Epithelial cell of prostate (primary cell): ENCODE measurements around the gene POU2F3.
"Not testable (repeated sequence)": the region's sequence is repeated elsewhere in the genome, so short reads cannot be mapped to it uniquely, and the experiment has no call there.

Source experiments
- DNase-seq: peaks from one replicate; pipeline ENCODE4 v3.0.0-alpha.2; 2011; ENCODE audit warnings: low read depth, low spot score
- H3K27ac ChIP-seq: fragments of 450-650 bp; 2 replicates; pipeline ENCODE4 v1.5.1; 2017; ENCODE audit warnings: mild to moderate bottlenecking

The POU2F3 gene

DNA sequence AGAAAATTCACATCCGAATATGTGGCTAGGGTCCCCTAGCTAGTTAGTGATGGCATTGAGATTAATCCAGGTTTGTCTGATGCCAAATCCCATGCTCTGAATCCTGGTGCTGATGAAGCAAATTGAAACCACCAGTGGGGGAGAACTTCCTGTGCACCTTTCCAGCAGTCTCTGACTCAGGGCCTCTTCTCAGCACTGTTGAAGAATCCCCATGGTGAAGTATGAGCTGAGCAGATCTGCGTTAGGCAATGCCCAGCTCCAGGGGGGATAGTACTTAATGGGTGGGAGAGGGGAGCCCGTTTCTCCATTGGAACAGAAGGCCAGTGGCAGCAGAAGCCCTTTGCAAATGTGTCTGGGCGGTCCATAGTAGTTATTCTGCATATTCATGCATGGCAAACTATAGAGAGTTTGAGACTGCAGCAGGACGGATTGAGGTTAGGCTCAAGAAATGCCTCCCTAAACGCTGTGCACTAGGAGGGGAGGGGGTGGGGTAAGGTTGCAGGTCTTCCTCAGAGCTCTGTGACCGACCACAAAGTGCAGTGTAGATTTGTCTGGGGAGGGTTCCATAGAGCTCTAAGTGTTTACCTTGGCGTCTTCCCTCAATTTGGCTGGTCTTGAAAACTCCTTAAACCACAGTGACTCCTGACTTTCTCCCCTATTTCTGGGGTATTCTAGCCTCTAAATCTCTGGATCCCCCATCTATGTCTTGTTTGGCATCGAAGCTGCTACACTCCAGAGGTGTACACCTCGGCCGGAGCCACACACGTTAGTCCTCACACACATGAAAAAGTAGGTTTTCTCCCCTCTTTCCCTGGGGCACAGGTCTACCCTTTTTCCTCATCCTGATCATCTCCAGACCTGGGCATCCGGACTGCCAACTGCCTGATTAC is 4.8 kb downstream of the POU2F3 start:
- DNase-seq: no peak
- no peak overlapping the region for H3K27ac ChIP-seq

DNA sequence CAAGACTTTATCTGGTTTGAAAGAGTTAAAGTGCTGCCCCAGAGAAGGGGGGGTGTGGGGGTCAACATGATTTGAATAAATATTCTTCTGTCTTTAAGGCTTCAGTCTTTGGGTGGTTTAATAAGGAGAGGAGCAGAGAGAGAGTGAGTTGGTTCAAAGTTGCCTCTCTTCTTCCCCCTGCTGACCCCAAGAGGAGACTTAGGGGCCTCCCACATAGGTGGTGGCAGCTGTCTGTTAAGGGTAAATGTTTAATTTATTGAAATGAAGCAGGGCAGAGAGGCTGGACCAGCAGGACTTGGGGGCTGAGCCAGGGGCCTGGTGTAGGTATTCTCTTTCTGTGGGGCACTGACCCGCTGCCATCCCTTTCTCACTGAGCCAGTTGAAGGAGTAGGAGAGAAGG is 5.5 kb downstream of the POU2F3 start:
- no peak overlapping the region for H3K27ac ChIP-seq
- no peak for DNase-seq

DNA sequence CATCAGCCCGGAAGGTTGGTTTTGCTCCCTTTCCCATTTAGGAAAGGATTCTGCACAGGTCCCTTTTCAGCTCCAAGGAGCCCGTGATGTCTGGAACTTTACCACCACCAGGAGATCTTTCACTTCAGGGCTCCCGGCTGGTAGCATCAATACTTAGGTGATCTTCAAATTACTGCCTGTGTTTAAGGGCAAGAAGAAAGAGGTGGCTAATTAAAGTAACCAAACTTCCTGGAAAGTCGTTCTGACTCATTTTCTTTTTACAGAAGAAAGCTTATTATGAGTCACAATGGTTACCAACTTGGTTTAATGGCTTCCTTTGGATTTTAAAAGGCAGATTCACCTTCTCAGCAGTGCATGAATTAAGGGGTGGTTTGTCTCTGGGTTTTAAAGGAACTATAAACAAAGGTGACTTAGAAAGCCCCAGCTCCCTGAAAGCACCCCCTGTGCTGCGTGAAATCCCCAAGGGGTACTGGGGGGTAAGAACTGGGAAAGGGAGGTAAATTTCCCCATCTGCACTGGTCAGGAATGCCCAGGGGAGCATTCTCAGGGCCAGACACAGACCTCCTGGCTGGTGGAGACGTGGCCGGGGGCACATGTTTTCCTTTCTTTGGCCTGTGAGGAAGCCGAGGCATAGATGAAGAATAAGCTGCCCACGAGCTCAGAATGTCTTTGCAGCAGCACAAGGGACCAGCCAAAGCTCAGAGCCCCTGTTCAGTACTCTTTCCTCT is 8.8 kb downstream of the POU2F3 start:
- peak; percentile 39 for DNase-seq

DNA sequence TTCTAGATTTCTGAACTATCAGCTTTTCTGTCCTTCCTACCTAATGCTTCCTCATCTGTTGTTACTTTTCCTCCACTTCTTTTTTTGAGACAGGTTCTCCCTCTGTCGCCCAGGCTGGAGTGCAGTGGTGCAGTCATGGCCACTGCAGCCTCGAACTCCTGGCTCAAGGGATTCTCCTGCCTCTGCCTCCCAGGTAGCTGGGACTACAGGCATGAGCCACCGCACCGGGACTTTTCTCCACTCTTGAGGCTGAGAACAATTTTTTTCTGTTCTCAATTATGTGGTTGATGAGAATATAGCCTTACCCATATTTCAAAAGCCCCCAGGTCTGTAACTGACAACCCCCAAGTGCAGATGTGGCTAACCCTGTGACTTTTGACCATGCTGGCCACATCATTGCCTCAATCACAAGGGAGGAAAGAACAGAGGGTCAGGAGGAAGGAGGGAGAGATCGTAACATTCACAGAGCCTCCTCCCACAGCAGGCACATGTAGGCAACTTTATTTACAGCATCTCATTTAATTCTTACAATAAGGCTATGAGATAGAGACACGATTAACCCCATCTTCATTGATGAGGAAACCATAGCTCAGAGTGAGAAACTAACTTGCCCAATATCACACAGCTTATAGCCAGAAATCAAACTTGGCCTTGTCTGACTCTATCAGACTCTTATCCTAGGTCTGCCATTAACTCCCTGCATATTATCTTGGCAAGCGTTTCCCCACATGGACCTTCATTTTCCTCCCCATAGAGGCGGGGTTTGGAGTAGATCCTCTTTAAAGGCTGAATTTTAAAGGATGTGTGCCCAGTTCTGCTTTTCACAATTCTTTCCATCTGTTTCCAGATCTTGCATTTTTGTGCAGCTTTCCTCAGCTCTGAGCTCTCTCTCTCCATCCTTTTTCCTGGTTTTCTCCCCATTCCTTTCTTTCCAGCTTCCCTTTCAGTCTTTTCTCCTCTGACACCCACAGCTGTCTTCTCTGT is 9.6 kb downstream of the POU2F3 start:
- H3K27ac ChIP-seq: no peak overlapping the region
- no peak for DNase-seq

More for the DNA sequence above, 8.8 kb downstream of the POU2F3 start:
- no peak overlapping the region for H3K27ac ChIP-seq

DNA sequence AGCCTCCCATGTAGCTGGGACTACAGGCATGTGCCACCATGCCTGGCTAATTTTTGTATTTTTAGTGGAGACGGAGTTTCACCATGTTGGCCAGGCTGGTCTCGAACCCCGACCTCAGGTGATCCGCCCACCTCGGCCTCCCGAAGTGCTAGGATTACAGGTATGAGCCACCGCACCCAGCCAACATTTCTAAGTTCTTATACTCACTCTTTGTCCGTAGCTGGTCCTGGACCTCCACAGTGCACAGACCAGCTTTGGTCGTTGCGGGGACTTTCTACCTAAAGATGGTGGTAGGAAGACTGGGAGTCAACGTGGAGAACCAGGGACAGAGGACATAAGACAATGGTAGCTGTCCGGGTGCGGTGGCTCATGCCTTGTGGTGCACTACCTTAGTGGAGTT is 13.4 kb downstream of the POU2F3 start:
- H3K27ac ChIP-seq, DNase-seq: not testable (repeated sequence)

DNA sequence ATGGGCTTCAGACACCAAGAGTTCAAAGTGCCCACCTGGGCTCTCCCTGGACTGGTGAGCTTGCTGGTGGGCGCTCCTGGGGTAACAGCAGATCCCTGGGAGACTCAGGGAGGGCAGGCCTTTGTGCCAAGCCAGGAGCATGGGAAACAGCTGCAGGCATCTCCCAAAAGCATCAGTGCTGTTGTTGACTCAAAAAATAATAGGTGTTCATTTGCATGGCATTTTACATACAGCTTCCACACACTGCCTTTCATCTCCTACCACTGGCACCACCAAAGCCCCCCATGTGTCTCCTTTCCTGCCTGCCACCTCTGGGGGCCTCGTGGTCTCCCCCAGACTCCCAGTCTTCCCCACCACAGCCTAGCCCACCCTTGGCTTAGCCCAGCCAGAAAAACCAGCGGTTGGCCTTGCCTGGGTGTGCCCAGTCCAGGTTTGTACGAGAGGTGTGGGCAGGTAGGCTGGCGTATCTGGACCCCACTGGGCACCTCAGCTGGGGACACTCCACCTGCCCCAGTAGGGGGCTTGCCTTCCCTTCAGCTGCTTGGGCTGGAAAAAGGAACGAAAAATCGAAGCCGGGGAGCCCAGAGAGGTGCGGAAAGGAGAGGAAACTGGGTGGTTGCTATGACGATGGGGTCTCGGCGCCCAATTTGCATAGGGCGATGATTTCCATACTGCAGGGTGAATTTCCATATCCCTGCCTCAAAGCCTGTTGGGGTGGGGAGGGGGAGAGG is 15.0 kb downstream of the POU2F3 start:
- H3K27ac ChIP-seq: no peak overlapping the region
- DNase-seq: no peak

DNA sequence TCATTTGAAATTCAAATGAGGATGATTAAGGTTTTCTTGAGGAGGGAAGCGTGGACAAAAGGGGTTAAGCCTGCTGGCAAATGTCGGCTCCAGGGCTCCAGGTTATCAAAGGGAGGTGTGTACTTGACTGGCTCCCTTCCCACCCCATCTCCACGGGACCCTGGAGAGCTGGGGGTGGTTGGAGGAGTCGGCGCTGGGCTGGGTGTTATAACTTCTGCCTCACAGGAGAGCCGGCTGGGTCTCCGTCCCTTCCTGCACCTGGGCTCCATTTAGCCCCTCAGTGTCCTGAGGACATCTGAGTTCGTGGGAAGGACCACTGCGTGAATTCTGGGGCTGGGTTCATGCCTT is 15.6 kb downstream of the POU2F3 start:
- no peak overlapping the region for H3K27ac ChIP-seq
- DNase-seq: no peak

DNA sequence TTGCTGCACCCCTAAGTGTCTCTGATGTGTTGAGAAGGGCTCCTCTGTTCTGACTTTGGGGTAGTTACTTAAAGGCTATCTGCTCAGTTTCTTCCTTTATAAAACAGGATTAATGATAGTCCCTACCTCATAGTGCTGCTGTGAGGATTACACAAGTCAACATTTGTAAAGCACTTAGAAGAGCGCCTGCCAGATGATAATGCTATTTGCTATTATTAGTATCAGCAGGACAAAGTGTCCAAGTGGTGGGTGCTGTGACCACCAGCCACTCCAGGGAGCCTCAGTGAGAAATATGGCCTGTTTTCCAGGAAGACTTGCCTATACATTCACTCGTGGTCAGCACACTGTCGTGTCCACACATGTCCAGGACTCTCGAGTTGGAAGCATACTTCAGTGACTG is 16.2 kb downstream of the POU2F3 start:
- no peak overlapping the region for H3K27ac ChIP-seq
- no peak for DNase-seq

DNA sequence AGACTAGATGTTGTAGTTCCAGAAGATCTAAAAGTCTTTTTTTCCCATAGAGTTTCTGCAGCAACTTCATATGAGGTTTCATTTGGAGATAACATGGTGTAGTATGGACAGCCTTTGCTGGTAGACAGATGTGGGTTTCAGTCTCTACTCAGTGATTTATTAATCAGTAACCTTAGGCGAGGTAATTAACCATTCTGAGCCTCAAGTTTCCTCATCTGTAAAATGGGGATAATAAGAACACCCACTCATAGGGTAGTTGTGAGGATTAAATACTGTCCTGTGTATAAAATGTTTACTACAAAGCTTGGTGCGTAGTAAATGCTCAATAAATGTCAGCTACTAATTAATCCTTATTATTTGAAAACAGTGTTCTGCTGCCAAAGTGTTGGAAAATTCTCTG is 16.8 kb downstream of the POU2F3 start:
- H3K27ac ChIP-seq: no peak overlapping the region
- DNase-seq: no peak

DNA sequence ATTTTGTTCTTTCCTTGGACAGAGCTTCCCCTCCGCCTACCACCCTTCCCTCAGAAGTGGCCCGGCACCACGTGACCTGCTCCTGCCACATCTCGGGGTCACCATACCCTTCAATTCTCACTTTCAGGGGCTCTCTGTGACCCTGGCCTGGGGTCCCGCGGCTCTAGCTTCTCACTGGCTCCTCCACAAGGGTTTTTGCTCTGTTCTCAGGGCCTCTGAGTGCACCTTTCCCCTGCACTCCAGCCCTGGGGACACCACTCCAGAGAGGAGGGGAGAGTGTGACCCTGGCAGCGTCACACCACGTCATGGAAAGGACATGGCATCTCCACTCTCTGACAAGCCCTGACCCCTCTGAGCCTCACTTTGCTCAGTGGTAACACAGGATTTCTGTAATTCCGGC is 17.4 kb downstream of the POU2F3 start:
- no peak overlapping the region for H3K27ac ChIP-seq
- no peak for DNase-seq

DNA sequence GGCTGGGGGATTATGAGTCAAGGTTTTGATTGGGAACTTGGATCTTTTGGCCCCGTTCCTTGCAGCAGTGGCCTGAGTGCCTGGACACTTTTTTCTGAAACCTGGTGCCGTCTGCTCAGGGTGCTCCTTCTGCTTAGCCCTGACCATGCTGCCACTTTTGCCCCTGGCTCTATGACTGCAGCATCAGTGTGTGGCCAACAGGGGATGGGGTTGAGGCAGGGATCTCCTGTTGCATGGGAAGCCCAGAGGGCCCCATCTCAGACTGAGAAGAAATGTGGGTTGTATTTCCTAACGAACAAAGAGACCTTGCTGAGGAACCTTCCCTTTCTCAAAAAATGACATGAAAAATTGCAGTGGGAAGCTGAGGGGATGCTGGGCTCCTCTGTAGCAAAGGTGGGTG is 18.7 kb downstream of the POU2F3 start:
- DNase-seq: no peak
- H3K27ac ChIP-seq: no peak overlapping the region

DNA sequence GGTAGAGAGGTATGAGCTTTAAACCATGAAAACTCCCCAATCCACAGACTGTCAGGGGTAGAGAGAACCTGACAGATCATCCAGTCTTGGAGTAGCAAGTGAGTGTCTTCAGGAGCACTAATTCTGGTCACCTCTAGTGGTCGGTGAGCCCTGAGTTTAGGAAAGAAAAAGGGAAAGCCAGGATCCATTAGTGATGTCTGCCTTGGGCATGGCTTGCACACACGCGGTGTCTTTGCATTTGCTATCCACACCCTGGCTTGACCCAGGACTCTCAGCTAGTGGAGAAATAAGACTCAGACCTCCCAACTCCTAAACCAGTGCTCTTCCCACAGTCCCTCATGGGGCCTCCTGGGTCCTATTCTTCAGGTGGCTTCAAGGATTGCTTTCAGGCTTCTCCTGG is 19.3 kb downstream of the POU2F3 start:
- H3K27ac ChIP-seq: no peak overlapping the region
- no peak for DNase-seq

DNA sequence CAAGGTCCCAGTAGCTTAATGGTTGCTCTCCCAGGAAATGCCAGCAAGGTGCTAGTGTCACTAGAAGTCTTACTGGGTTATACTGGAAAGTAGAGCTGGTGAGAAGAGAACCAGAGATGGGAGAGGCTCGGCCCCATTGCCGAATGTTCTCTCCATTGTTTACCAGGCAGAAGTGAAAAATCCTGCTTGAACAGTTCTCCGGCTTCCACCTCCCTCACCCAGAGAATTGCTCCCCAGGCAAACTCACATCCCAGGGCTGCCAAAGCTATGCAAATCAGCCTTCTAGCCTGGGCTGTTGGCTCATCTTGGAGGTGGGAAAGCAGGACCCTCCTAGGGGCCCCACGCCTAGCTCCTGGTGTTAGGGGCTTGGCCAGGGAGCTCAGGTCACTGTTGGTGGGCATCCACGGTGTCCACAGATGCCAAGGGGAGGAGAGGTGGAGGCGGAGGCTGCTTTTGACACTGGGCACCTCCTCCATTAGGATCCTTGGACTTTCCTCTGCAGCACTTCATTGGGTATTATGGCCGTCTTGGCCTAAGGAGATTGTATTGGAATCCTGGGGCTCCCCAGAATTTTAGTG is 20.1 kb downstream of the POU2F3 start:
- no peak for DNase-seq
- H3K27ac ChIP-seq: no peak overlapping the region

DNA sequence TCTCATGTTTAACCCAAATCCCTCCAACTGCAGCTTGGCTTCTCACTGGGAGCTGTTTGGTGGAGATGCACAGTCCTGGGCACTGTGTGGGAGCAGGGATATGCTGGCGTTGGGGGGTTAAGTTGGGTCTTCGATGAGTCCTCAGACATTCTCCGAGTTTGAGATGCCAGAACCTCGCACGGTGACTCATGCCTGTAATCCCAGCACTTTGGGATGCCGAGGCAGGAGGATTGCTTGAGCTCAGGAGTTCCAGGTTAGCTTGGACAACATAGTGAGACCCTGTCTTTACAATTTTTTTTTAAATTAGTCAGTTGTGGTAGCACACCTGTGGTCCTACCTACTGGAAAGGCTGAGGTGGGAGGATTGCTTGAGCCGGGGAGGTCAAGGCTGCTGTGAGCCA is 20.7 kb downstream of the POU2F3 start:
- no peak for DNase-seq
- H3K27ac ChIP-seq: no peak overlapping the region

DNA sequence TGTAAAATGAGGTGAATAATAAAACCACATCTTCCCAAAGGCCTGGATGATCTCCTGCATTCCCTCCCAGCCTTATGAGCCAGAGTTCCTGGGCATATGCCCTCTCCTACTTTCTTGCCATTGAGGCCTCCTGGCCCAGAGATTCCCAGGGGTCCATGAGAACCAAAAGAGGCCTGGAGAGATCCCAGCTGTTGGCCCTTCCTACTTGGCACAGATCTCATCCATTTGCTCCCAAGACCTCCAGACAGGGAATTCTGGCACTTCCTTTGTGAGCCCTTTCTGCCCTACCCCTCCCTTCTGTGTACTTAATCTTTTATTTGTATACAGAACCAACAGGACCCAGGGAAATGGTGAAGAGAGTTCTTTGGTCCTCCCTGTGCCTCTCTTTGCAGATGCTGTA is 21.4 kb downstream of the POU2F3 start:
- DNase-seq: no peak
- no peak overlapping the region for H3K27ac ChIP-seq

DNA sequence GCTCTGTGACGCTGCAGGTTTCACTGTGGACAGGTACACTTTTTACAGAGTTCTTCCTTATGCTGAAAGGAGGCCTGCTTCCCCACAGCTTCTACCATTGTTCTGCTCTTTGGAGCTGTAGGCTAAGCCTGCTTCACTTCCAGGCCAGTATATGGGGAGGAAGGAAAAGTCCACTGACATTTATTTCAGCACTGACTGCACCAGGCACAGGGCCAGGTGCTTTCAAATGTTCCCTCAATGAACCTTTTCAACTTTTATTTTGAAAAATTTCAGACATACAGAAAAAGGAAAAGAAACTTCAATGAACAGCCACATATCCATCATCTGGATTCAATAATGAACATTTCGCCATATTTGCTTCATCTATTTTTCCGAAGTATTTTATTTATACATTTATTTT is 22.0 kb downstream of the POU2F3 start:
- H3K27ac ChIP-seq: no peak overlapping the region
- no peak for DNase-seq

DNA sequence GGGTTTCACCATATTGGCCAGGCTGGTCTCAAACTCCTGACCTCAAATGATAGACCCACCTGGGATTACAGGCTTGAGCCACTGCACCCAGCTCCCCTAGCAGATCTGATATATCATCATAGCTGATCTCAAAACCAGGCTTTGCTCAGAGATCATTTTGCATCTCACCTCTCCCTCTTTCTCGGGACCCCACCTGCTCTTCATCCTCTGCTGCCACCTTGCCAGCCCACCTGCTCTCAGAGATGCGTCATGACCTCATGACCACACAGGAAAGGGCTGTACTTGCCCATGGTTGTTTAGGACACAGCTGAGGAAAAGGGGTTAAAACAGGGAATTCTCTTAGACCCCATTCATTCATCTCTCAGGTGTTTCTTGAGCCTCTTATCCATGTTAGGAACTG is 27.4 kb downstream of the POU2F3 start:
- DNase-seq: no peak
- no peak overlapping the region for H3K27ac ChIP-seq

DNA sequence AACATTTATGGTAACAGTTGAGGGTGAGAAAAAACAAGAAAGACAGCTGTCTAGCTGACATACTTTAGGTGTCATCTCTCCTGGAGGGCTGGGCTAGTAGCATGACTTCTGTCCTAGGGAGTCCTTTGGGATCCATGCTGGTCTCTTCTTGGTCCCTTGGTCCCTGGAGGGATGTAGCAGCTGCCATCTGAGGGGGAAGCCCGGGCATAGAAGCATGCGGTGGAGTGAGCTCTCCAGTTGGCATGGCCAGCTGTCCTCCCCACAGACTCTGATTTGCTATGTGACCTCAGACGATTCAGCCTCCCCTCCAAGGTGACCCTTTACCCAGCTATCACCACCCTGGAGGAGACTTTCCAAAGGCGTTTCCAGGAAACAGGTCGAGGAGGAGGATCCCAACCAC is 28.7 kb downstream of the POU2F3 start:
- no peak for DNase-seq
- no peak overlapping the region for H3K27ac ChIP-seq

DNA sequence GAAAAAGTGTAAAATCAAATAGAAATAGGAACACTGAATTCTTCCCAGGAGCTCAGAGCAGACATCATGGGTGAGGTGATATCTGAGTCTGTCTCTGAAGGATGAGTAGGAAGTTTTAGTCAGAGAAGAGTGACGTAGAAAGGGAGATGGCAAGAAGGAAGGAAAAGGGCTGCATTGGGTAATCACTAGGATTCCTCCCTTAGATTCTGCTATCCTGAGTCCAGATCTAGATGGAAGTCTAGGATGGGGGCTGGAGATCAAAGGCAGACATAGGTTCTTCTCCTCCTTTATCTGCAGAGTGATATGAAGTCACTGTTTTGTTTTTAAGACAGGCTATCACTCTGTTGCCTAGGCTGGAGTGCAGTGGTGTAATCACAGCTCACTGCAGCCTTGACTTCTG is 30.4 kb downstream of the POU2F3 start:
- no peak overlapping the region for H3K27ac ChIP-seq
- DNase-seq: no peak

DNA sequence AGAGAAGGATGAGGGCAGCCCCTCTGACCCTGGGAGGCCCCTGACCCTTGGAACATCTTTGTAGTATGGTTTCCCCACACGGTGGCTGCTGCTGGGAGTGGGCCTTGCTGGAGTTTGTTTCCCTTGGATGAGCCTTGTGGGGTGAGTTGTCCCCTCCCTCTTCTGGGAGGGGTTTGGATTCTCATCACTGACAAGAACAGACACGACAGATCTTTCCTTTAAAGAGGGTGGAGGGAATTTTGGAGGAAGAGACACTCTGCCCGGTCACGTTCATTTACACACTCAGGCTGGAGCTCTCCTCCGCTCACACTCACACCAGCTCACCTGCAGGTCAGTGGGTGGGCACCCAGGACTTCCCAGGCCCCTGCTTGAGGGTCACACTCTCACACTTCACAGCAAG is 31.7 kb downstream of the POU2F3 start:
- peak overlapping the region; percentile 80 for H3K27ac ChIP-seq
- no peak for DNase-seq
